HK-2 (cell line): ENCODE measurements around the gene CUL9.

ENCODE experiments used
- DNase-seq: peaks from one replicate; pipeline ENCODE4 v3.0.0-alpha.2; 2018; ENCODE audit not compliant: unreplicated experiment

CUL9 gene

GRCh38 chr6:43200541-43200940 is 18.5 kb downstream of the CUL9 start:
- DNase-seq: no peak

GRCh38 chr6:43202451-43202850 is 20.5 kb downstream of the CUL9 start:
- no peak for DNase-seq

DNA sequence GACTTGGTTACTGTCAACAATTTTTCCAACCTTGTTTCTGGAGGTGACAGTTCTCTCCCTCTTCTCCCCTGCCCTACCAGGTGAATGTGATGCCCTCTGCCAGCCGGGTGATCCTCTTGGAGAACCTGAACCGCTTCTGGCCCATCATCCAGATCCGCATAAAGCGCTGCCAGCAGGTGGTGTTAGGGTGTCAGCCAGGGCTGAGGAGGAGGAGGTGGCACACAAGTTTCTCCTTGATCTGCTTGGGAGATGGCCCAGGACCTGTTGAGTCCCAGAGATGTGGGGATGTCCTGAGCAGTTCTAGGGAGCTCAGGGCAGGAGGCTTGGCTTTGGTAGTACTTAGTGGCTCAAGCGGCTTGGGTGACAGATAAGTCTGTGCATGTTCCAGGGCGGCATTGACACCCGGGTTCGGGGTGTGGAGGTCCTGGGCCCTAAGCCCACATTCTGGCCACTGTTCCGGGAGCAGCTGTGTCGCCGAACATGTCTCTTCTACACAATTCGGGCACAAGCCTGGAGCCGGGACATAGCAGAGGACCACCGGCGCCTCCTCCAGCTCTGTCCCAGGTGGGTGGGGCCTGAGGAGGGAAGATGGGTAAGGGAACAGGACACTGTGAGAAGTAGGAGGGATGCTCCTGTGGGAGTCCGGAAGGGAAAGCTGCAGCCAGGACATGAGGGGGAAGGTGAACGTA is 21.2 kb downstream of the CUL9 start:
- no peak for DNase-seq

- no peak for DNase-seq
Measured at GRCh38 chr6:43203718-43204095, 21.7 kb downstream of the CUL9 start.

DNA sequence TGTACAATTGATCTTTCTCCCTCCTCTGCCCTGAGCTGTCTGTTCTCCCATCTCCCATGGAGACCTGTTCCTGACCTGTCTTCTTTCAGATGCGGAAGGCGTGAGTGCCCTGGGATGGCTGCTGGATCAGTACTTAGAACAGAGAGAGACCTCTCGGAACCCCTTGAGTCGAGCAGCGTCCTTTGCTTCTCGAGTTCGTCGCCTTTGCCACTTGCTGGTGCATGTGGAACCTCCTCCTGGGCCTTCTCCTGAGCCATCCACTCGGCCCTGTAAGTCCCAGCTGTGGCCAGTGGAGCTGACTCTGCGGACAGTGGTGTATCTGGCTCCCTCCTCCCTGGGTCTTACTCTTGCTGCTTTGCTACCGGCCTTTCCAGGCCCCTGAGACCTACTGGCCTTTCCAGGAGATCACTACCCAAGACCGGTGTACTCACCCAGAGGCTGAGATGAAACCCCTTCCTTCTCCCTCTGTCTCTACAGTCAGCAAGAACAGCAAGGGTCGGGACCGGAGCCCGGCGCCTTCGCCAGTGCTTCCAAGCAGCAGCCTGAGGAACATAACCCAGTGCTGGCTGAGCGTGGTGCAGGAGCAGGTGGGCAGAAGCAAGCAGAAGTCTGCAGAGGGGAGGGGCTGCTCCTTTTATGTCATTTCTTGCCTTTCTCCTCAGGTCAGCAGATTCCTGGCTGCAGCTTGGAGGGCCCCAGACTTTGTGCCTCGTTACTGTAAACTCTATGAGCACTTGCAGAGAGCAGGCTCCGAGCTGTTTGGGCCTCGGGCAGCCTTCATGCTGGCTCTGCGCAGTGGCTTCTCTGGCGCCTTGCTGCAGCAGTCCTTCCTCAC is 22.5 kb downstream of the CUL9 start:
- no peak for DNase-seq

DNA sequence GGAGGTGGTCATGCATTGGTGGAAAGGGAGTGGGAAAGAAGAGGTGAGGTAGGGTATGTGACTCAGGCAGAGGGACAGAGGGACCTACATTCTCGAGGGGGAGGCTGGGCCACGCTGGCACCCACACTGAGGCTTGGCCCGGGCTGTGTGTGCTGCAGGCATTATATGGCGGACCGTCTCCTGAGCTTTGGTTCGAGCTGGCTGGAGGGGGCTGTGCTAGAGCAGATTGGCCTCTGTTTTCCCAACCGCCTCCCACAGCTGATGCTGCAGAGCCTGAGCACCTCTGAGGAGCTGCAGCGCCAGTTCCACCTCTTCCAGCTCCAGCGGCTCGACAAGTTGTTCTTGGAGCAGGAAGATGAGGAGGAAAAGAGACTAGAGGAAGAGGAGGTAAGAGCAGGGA is 23.9 kb downstream of the CUL9 start:
- no peak for DNase-seq

GRCh38 chr6:43207286-43207685 is 25.3 kb downstream of the CUL9 start:
- no peak for DNase-seq

DNA sequence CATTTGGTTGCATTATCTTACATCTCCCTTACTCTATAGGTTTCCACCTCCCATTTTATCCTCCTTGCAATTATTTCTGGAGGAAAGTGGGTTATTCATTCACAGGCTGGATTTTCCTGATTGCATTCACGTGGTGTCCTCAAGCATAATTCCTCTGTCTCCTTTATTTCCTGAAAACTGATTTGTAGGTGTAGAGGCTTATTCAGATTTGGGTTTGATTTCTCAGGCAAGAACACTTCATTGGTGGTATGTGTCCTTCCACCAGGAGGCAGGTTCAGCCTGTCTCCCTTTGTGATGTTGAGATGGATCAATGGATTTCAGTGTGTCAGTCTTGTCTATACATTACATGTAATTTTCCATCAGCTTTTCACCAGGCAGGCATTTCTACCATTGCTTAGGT is 30.0 kb downstream of the CUL9 start:
- DNase-seq: no peak

DNA sequence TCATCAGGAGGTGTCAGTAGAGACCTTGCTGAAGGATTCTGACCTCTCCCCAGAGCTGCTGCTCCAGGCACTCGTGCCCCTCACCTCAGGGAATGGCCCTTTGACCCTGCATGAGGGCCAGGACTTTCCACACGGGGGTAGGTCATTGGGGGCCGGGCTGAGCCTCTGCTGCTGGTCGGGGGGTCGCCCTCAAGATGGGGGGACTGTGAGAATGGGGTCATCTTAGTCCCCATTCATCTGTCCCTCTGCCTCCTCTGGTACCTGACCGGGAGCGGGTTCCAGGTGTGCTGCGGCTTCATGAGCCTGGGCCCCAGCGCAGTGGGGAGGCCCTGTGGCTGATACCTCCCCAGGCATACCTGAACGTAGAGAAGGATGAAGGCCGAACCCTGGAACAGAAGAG is 31.4 kb downstream of the CUL9 start:
- DNase-seq: no peak

GRCh38 chr6:43215066-43215465 is 33.1 kb downstream of the CUL9 start:
- DNase-seq: no peak

DNA sequence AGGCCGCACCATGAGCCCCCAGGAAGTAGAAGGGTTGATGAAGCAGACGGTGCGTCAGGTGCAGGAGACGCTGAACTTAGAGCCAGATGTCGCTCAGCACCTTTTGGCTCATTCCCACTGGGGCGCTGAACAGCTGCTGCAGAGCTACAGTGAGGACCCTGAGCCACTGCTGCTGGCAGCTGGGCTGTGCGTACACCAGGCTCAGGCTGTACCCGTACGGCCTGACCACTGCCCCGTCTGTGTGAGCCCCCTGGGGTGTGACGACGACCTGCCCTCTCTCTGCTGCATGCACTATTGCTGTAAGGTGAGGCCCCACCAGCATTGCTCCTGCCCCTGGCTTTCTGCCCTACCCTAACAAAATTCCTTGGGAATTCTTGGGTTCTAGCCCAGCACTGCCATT is 34.2 kb downstream of the CUL9 start:
- DNase-seq: no peak

- DNase-seq: no peak
Measured at GRCh38 chr6:43217351-43217750, 35.4 kb downstream of the CUL9 start.

GRCh38 chr6:43219119-43219518 is 37.1 kb downstream of the CUL9 start:
- no peak for DNase-seq

DNA sequence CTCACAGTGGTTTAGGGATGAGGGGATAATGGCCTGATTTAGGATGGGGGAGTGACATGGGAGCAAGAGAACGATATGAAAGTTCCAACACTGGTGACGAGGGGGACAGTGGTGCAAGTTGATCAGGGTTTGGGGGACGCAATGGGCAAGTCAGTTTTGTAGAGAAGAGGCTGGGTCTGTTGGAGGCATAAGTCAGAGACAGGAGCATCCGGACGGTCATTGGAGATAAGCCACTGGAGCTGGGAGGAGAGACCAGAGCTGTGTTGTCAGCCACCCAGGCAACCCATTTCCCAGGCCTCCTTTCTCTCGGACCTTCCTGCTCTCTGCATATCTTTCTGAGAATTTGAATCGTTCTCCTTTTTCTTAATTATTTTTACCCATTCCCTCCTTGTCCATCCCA is 37.8 kb downstream of the CUL9 start:
- no peak for DNase-seq

DNA sequence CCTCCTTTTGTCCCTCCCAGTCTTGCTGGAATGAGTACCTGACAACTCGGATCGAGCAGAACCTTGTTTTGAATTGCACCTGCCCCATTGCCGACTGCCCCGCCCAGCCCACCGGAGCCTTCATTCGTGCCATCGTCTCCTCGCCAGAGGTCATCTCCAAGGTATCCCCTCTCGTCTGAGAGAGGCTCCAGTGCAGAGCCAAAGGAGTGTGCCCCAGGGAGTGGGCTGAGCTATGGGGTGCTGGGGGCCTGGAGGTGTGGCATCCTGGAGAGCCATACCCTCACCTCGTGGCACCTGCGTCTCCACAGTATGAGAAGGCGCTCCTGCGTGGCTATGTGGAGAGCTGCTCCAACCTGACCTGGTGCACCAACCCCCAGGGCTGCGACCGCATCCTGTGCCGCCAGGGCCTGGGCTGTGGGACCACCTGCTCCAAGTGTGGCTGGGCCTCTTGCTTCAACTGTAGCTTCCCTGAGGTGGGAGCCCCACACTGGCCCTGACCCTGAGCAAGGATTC is 38.5 kb downstream of the CUL9 start:
- no peak for DNase-seq

DNA sequence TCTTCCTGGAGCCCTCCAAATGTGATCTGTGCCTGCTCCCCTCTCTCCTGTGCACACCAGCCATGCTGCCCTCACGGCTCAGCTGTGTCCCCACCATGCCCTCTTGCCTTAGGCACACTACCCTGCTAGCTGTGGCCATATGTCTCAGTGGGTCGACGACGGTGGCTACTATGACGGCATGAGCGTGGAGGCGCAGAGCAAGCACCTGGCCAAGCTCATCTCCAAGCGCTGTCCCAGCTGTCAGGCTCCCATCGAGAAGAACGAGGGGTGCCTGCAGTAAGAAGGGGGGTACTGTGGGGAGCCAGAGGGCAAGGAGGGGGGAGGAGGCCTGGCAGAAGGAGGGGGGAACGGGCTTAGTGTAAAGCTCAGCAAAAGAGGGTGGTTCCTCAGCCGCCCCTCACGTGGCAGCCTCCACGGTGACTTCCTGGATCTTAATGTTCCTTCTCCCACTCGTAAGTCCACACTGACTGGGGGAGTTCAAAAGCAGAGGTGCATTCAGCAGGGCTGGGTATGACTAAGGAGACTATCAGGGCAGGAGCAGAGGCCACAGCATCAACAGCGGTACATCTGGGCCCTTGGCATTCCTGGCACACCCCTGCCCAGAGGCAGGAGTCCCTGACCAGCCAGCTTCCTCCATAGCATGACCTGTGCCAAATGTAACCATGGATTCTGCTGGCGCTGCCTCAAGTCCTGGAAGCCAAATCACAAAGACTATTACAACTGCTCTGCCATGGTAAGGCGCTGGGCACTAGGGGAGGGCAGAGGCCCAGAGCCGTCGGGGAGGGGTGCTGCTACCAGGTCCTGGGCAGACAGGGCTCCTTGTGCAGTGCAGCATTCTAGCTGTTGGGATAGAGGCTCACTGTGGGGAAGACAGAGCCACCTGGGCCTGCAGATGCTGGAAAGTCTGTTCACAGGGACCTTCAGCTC is 39.3 kb downstream of the CUL9 start:
- DNase-seq: no peak

DNA sequence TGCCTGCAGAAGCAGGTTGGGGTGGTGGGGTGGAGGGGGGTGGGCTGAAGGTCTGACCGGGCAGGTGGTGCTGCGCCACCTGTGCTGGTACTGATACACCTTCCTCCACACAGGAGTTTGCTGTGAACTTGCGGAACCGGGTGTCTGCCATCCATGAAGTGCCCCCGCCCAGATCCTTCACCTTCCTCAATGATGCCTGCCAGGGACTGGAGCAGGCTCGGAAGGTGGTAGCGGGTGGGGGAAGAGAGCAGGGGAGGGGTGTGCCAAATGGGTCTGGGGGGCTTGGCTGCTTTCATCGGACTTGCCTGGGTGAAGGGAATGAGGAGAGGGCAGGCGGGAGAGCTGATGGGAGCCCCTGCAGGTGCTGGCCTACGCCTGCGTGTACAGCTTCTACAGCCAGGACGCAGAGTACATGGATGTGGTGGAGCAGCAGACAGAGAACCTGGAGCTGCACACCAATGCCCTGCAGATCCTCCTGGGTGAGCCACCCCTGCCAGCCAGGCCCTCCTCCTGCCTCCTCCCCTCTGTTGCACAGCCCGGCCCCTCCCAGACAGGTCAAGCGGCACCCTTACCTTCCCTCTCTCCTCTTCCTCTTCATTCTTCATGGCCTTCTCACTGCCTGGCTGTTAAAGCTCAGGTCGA is 40.5 kb downstream of the CUL9 start:
- no peak for DNase-seq

- no peak for DNase-seq
Measured at GRCh38 chr6:43223175-43223574, 41.2 kb downstream of the CUL9 start.

GRCh38 chr6:43226192-43226851 is 44.3 kb downstream of the CUL9 start:
- DNase-seq: no peak

- peak; percentile 86 for DNase-seq
Measured at GRCh38 chr6:43228951-43229802, 47.2 kb downstream of the CUL9 start, which contains the start of gene DNPH1. TSS of gene DNPH1 (minus strand) at chr6:43229481. CDS start at chr6:43229456, 25 bp downstream.
